Mesenchymal stem cell (in vitro differentiated cells and primary cell): ENCODE data around the gene STAG3.
"Not testable (repeated sequence)": the region's sequence is repeated elsewhere in the genome, so short reads cannot be mapped to it uniquely, and the experiment has no call there.

ENCODE experiments used
- DNase-seq: peaks from one replicate; pipeline ENCODE4 v3.0.0-alpha.2; 2013
- H2AFZ ChIP-seq: one replicate; pipeline ENCODE4 v1.6.1; 2013; ENCODE audit warnings: low read depth, mild to moderate bottlenecking, control low read depth, inconsistent platforms, low read length, moderate library complexity
- H2AK5ac ChIP-seq: 2 replicates; pipeline ENCODE4 v1.6.1; 2013; ENCODE audit warnings: low read length, moderate library complexity, mild to moderate bottlenecking, inconsistent platforms; ENCODE audit not compliant: severe bottlenecking
- H2BK120ac ChIP-seq: one replicate; pipeline ENCODE4 v1.6.1; 2013; ENCODE audit warnings: low read depth, mild to moderate bottlenecking, inconsistent platforms, low read length, moderate library complexity
- H2BK12ac ChIP-seq, 2 experiments: one replicate each; pipeline ENCODE4 v1.6.1; 2013; ENCODE audit warnings: inconsistent platforms in 2 of 2, low read length in 2 of 2, mild to moderate bottlenecking in 2 of 2, moderate library complexity in 2 of 2, control low read depth in 1 of 2
- H2BK15ac ChIP-seq: one replicate; pipeline ENCODE4 v1.6.1; 2013; ENCODE audit warnings: mild to moderate bottlenecking, low read depth, inconsistent platforms; ENCODE audit not compliant: poor library complexity, severe bottlenecking
- H2BK5ac ChIP-seq: 2 replicates; pipeline ENCODE4 v1.6.1; 2013; ENCODE audit warnings: low read depth, mild to moderate bottlenecking, low read length, control low read depth, inconsistent platforms; ENCODE audit not compliant: poor library complexity, severe bottlenecking
- H3K14ac ChIP-seq, 2 experiments: one replicate each; pipeline ENCODE4 v1.6.1; 2013; ENCODE audit warnings: inconsistent platforms in 2 of 2, low read length in 2 of 2, control low read depth in 1 of 2, mild to moderate bottlenecking in 1 of 2, moderate library complexity in 1 of 2
- H3K18ac ChIP-seq, 2 experiments: one replicate each; pipeline ENCODE4 v1.6.1; 2013; ENCODE audit warnings: inconsistent platforms in 2 of 2, low read length in 2 of 2, control low read depth in 1 of 2, low read depth in 1 of 2, mild to moderate bottlenecking in 1 of 2
- H3K23ac ChIP-seq, 2 experiments: one replicate each; pipeline ENCODE4 v1.6.1; 2013; ENCODE audit warnings: inconsistent platforms in 2 of 2, low read length in 2 of 2, mild to moderate bottlenecking in 2 of 2, moderate library complexity in 2 of 2, control low read depth in 1 of 2
- H3K27ac ChIP-seq: 2 replicates; pipeline ENCODE4 v1.5.1; 2013; ENCODE audit warnings: mild to moderate bottlenecking, moderate library complexity, low read length, control low read depth, inconsistent platforms; ENCODE audit not compliant: poor library complexity, severe bottlenecking
- H3K27me3 ChIP-seq, 2 experiments: 2 replicates each; pipeline versions ENCODE4 v1.6.1 to v1.7.0; 2013; ENCODE audit warnings: low read length in 2 of 2, mild to moderate bottlenecking in 2 of 2, moderate library complexity in 2 of 2, control low read depth in 1 of 2, inconsistent platforms in 1 of 2; ENCODE audit not compliant: control insufficient read depth in 1 of 2, insufficient read depth in 1 of 2
- H3K36me3 ChIP-seq, 2 experiments: 2 replicates each; pipeline versions ENCODE4 v1.6.1 to v1.7.0; 2013; ENCODE audit warnings: low read length in 2 of 2, control low read depth in 1 of 2, inconsistent platforms in 1 of 2, low read depth in 1 of 2, mild to moderate bottlenecking in 1 of 2; ENCODE audit not compliant: insufficient read depth in 2 of 2, control insufficient read depth in 1 of 2
- H3K4ac ChIP-seq, 2 experiments: one replicate each; pipeline ENCODE4 v1.6.1; 2013; ENCODE audit warnings: inconsistent platforms in 2 of 2, low read length in 2 of 2, mild to moderate bottlenecking in 2 of 2, moderate library complexity in 2 of 2, control low read depth in 1 of 2, low read depth in 1 of 2
- H3K4me1 ChIP-seq: 2 replicates; pipeline ENCODE4 v1.6.1; 2013; ENCODE audit warnings: low read depth, low read length, control low read depth; ENCODE audit not compliant: control insufficient read depth, insufficient read depth
- H3K4me2 ChIP-seq: 2 replicates; pipeline ENCODE4 v1.6.1; 2013; ENCODE audit warnings: low read length, mild to moderate bottlenecking, inconsistent platforms; ENCODE audit not compliant: poor library complexity, severe bottlenecking
- H3K4me3 ChIP-seq, 2 experiments: 2 replicates each; pipeline versions ENCODE4 v1.5.1 to v1.7.0; 2013; ENCODE audit warnings: low read length in 2 of 2, mild to moderate bottlenecking in 2 of 2, control low read depth in 1 of 2, low read depth in 1 of 2; ENCODE audit not compliant: insufficient read depth in 1 of 2
- H3K79me1 ChIP-seq: replicated peaks from 2 replicates; pipeline ENCODE4 v1.6.1; 2013; ENCODE audit warnings: mild to moderate bottlenecking, control low read depth, low read length, inconsistent platforms; ENCODE audit not compliant: poor library complexity, severe bottlenecking
- H3K9ac ChIP-seq: 2 replicates; pipeline ENCODE4 v1.7.0; 2013; ENCODE audit warnings: mild to moderate bottlenecking, low read length, moderate library complexity
- H3K9me3 ChIP-seq: 2 replicates; pipeline ENCODE4 v1.7.0; 2013; ENCODE audit warnings: mild to moderate bottlenecking, low read length; ENCODE audit not compliant: control insufficient read depth
- H4K8ac ChIP-seq: one replicate; pipeline ENCODE4 v1.6.1; 2013; ENCODE audit warnings: inconsistent platforms, mild to moderate bottlenecking, low read length, moderate library complexity
- H4K91ac ChIP-seq: one replicate; pipeline ENCODE4 v1.6.1; 2013; ENCODE audit warnings: mild to moderate bottlenecking, low read length, inconsistent platforms
- WGBS: methylation state at CpG from one replicate; pipeline ENCODE4 v1.1.7; 2013; ENCODE audit warnings: mixed read lengths; 5-methylcytosine and 5-hydroxymethylcytosine counted together

Gene STAG3

GRCh38 chr7:100192281-100192862 lies 14.7 kb downstream of the STAG3 start:
- not testable (repeated sequence) for H2BK5ac ChIP-seq, H3K4me1 ChIP-seq, H3K4me3 ChIP-seq, H3K14ac ChIP-seq, H2BK15ac ChIP-seq, H3K9me3 ChIP-seq, H3K18ac ChIP-seq, H2BK12ac ChIP-seq, H3K4ac ChIP-seq, H3K23ac ChIP-seq, H2AFZ ChIP-seq, H2AK5ac ChIP-seq, H3K27ac ChIP-seq, H3K9ac ChIP-seq, H3K4me2 ChIP-seq, H4K91ac ChIP-seq, H3K36me3 ChIP-seq, DNase-seq, H2BK120ac ChIP-seq, H3K79me1 ChIP-seq, H4K8ac ChIP-seq
- peaks cover 0 to 14% of the 10 kb centered on the region in 2 experiments for H3K27me3 ChIP-seq
- WGBS = 95% methylated on average over 4 of the region's 6 CpGs

- no peak overlapping the region for H2AK5ac ChIP-seq
- no peak overlapping the region for H3K18ac ChIP-seq
- H4K8ac ChIP-seq = no peak overlapping the region
- no peak overlapping the region for H2BK12ac ChIP-seq
- H2BK120ac ChIP-seq = no peak overlapping the region
- no peak overlapping the region for H2AFZ ChIP-seq
- H3K9me3 ChIP-seq = no peaks in the 10 kb centered on the region
- no peak overlapping the region for H3K4me2 ChIP-seq
- H4K91ac ChIP-seq = no peak overlapping the region
- no peaks in the 10 kb centered on the region for H3K36me3 ChIP-seq
- no peak overlapping the region for H3K4me3 ChIP-seq
- no peak overlapping the region for H2BK15ac ChIP-seq
- H3K23ac ChIP-seq = no peak overlapping the region
- DNase-seq = no peak
- H3K4me1 ChIP-seq = no peaks in the 10 kb centered on the region
- H2BK5ac ChIP-seq = no peak overlapping the region
- no peak overlapping the region for H3K4ac ChIP-seq
- H3K79me1 ChIP-seq = no peaks in the 10 kb centered on the region
- H3K9ac ChIP-seq = no peak overlapping the region
- no peak overlapping the region for H3K14ac ChIP-seq
- peaks cover 0 to 20% of the 10 kb centered on the region in 2 experiments for H3K27me3 ChIP-seq
- WGBS = 93% methylated on average over 3 of the region's 3 CpGs
- no peak overlapping the region for H3K27ac ChIP-seq
Observed at GRCh38 chr7:100192969-100193368, 15.3 kb downstream of the STAG3 start.

- Histone ChIP-seq H3K4ac (no peak overlapping the region), H3K4me1 (peaks cover 1% of the 10 kb centered on the region), H3K18ac (no peak overlapping the region), H2BK15ac (no peak overlapping the region), H2AK5ac (no peak overlapping the region), H4K8ac (no peak overlapping the region), H2BK5ac (no peak overlapping the region), H3K36me3 (no peaks in the 10 kb centered on the region), H3K9ac (no peak overlapping the region), H3K23ac (no peak overlapping the region), H3K27ac (no peak overlapping the region), H3K4me2 (no peak overlapping the region), H2BK12ac (no peak overlapping the region), H4K91ac (no peak overlapping the region), H3K14ac (no peak overlapping the region), H2BK120ac (no peak overlapping the region), H3K9me3 (no peaks in the 10 kb centered on the region), H2AFZ (no peak overlapping the region), H3K79me1 (no peaks in the 10 kb centered on the region), H3K4me3 (no peak overlapping the region), H3K27me3 (peaks cover 9 to 34% of the 10 kb centered on the region in 2 experiments)
- 51% methylated on average over 2 of the region's 2 CpGs for WGBS
- no peak for DNase-seq
Observed at GRCh38 chr7:100195222-100195621, 17.5 kb downstream of the STAG3 start.

- 96% methylated on average over 4 of the region's 6 CpGs for WGBS
- not testable (repeated sequence) for H3K23ac ChIP-seq, H2BK120ac ChIP-seq, H3K18ac ChIP-seq, H3K79me1 ChIP-seq, H3K14ac ChIP-seq, H2AFZ ChIP-seq, H3K27ac ChIP-seq, H3K4me1 ChIP-seq, H3K4me3 ChIP-seq, H4K8ac ChIP-seq, H2BK12ac ChIP-seq, H3K9ac ChIP-seq, H3K9me3 ChIP-seq, H3K4me2 ChIP-seq, DNase-seq, H3K4ac ChIP-seq, H4K91ac ChIP-seq, H3K36me3 ChIP-seq, H2BK5ac ChIP-seq, H2AK5ac ChIP-seq, H2BK15ac ChIP-seq
- H3K27me3 ChIP-seq = peaks cover 9 to 41% of the 10 kb centered on the region in 2 experiments
Observed at GRCh38 chr7:100195901-100196322, 18.2 kb downstream of the STAG3 start.
